IMR-90 (cell line): Measurements from ENCODE around the gene CACNB2. TPM values are rescaled to one million over a fixed set of nuclear protein-coding genes. Genes with fewer than 3 reads are reported as not detected.
A peak's percentile ranks its signal among the peaks of the same experiment; 100 is the strongest.

Experiments used
- ATAC-seq: fragments of 200-7000 bp; cut with Tn5 transposase; 2 replicates; pipeline ENCODE4 v1.9.1; 2020; ENCODE audit warnings: low read depth, mild to moderate bottlenecking, moderate library complexity
- BruUV-seq: library from RNA; stranded (reverse); fragments of 400-500 nt; replicated peaks from 2 replicates; lab custom pipeline; 2021; lab: Mats Ljungman, UMichigan
- CTCF ChIA-PET: fragments of 300-600 bp; formaldehyde crosslinking; extraction: SDS; loops from one replicate; lab custom pipeline; 2021; ENCODE audit warnings: antibody characterized with exemption; lab: Yijun Ruan, JAX
- POLR2A ChIA-PET: fragments of 300-600 bp; sonication (Branson Sonifier 250); formaldehyde crosslinking; loops from one replicate; lab custom pipeline; 2022; ENCODE audit warnings: antibody characterized with exemption; ENCODE audit not compliant: unreplicated experiment; lab: Charles Lee
- DNase-seq: peaks from one replicate; pipeline ENCODE4 v3.0.0; 2013
- H2AFZ ChIP-seq: replicated peaks from 2 replicates; pipeline ENCODE3; 2013; ENCODE audit warnings: low read length, mild to moderate bottlenecking; ENCODE audit not compliant: poor library complexity
- H2AK5ac ChIP-seq: 2 replicates; pipeline ENCODE4 v1.6.1; 2013; ENCODE audit warnings: low read depth, low read length, inconsistent platforms
- H2AK9ac ChIP-seq: replicated peaks from 2 replicates; pipeline ENCODE3; 2013; ENCODE audit warnings: mild to moderate bottlenecking, low read depth, low read length, moderate library complexity; ENCODE audit not compliant: poor library complexity
- H2BK120ac ChIP-seq: 2 replicates; pipeline ENCODE4 v1.6.1; 2013; ENCODE audit warnings: low read depth, low read length, inconsistent platforms
- H2BK15ac ChIP-seq: 3 replicates; pipeline ENCODE4 v1.6.1; 2013; ENCODE audit warnings: low read depth, low read length, inconsistent platforms
- H2BK20ac ChIP-seq: 2 replicates; pipeline ENCODE4 v1.6.1; 2013; ENCODE audit warnings: low read depth, mild to moderate bottlenecking, inconsistent platforms, low read length, moderate library complexity
- H2BK5ac ChIP-seq: 2 replicates; pipeline ENCODE4 v1.6.1; 2013; ENCODE audit warnings: mild to moderate bottlenecking, low read depth, low read length, inconsistent platforms; ENCODE audit not compliant: poor library complexity, severe bottlenecking
- H3K14ac ChIP-seq: replicated peaks from 2 replicates; pipeline ENCODE4 v1.6.1; 2013; ENCODE audit warnings: low read depth, low read length, inconsistent platforms
- H3K18ac ChIP-seq: 2 replicates; pipeline ENCODE4 v1.6.1; 2013; ENCODE audit warnings: low read depth, low read length, control low read depth
- H3K23ac ChIP-seq: 2 replicates; pipeline ENCODE4 v1.6.1; 2013; ENCODE audit warnings: low read depth, low read length, inconsistent platforms
- H3K27ac ChIP-seq: 2 replicates; pipeline ENCODE4 v1.5.1; 2013; ENCODE audit warnings: mild to moderate bottlenecking, control low read depth, low read length; ENCODE audit not compliant: insufficient read depth
- H3K27me3 ChIP-seq: 2 replicates; pipeline ENCODE4 v1.6.1; 2013; ENCODE audit warnings: low read length; ENCODE audit not compliant: control insufficient read depth, insufficient read depth
- H3K36me3 ChIP-seq: 2 replicates; pipeline ENCODE4 v1.6.1; 2013; ENCODE audit warnings: low read length, mixed read lengths; ENCODE audit not compliant: control insufficient read depth, insufficient read depth
- H3K4ac ChIP-seq: 2 replicates; pipeline ENCODE4 v1.6.1; 2013; ENCODE audit warnings: low read depth, low read length, inconsistent platforms
- H3K4me1 ChIP-seq: 2 replicates; pipeline ENCODE4 v1.6.1; 2013; ENCODE audit warnings: low read length, mixed read lengths; ENCODE audit not compliant: control insufficient read depth, insufficient read depth
- H3K4me2 ChIP-seq: 2 replicates; pipeline ENCODE4 v1.6.1; 2013; ENCODE audit warnings: low read depth, mild to moderate bottlenecking, control low read depth, low read length, moderate library complexity
- H3K4me3 ChIP-seq: 2 replicates; pipeline ENCODE4 v1.5.1; 2013; ENCODE audit warnings: low read depth, mild to moderate bottlenecking, control low read depth, low read length, moderate library complexity; ENCODE audit not compliant: insufficient read depth
- H3K56ac ChIP-seq: 2 replicates; pipeline ENCODE4 v1.6.1; 2013; ENCODE audit warnings: low read length, inconsistent platforms; ENCODE audit not compliant: insufficient read depth; ENCODE audit errors: extremely low read depth
- H3K79me1 ChIP-seq, 2 experiments: 2 replicates each; pipeline ENCODE4 v1.6.1; 2013; ENCODE audit warnings: low read length in 2 of 2, inconsistent platforms in 1 of 2, low read depth in 1 of 2
- H3K9ac ChIP-seq: 2 replicates; pipeline ENCODE4 v1.6.1; 2013; ENCODE audit warnings: low read depth, low read length, control low read depth
- H3K9me1 ChIP-seq: 2 replicates; pipeline ENCODE4 v1.6.1; 2013; ENCODE audit warnings: low read length, inconsistent platforms; ENCODE audit not compliant: insufficient read depth
- H3K9me3 ChIP-seq: 2 replicates; pipeline ENCODE4 v1.6.1; 2013; ENCODE audit warnings: low read length; ENCODE audit not compliant: control insufficient read depth, insufficient read depth
- H4K20me1 ChIP-seq: 2 replicates; pipeline ENCODE4 v1.6.1; 2013; ENCODE audit warnings: low read length, inconsistent platforms; ENCODE audit not compliant: insufficient read depth
- H4K5ac ChIP-seq: 2 replicates; pipeline ENCODE4 v1.6.1; 2013; ENCODE audit warnings: mild to moderate bottlenecking, low read depth, low read length, control low read depth
- H4K8ac ChIP-seq, 2 experiments: 2 replicates each; pipeline ENCODE4 v1.6.1; 2013; ENCODE audit warnings: low read depth in 2 of 2, low read length in 2 of 2, control low read depth in 1 of 2, inconsistent platforms in 1 of 2
- H4K91ac ChIP-seq: 2 replicates; pipeline ENCODE4 v1.6.1; 2013; ENCODE audit warnings: low read depth, low read length, inconsistent platforms; ENCODE audit not compliant: insufficient read depth
- BHLHE40 ChIP-seq: fragments of 150-350 bp; IDR thresholded peaks from 2 replicates; pipeline ENCODE4 v1.6.1; 2016; ENCODE audit warnings: mild to moderate bottlenecking, low read depth, low read length
- CEBPB ChIP-seq: IDR thresholded peaks from 2 replicates; pipeline ENCODE4 v1.6.1; 2012; ENCODE audit warnings: low read depth, low read length, improper control_type of control experiment
- CHD1 ChIP-seq: IDR thresholded peaks from 2 replicates; pipeline ENCODE4 v1.6.1; 2012; ENCODE audit warnings: low read depth, low read length, improper control_type of control experiment
- FOS ChIP-seq: fragments of 150-350 bp; IDR thresholded peaks from 2 replicates; pipeline ENCODE4 v1.6.1; 2016; ENCODE audit warnings: low read depth, low read length
- MAFK ChIP-seq: IDR thresholded peaks from 2 replicates; pipeline ENCODE4 v1.6.1; 2012; ENCODE audit warnings: low read depth, low read length, improper control_type of control experiment
- MAZ ChIP-seq: IDR thresholded peaks from 2 replicates; pipeline ENCODE4 v1.6.1; 2012; ENCODE audit warnings: low read depth, mild to moderate bottlenecking, low read length, improper control_type of control experiment, moderate library complexity, borderline replicate concordance
- MXI1 ChIP-seq: IDR thresholded peaks from 2 replicates; pipeline ENCODE4 v1.6.1; 2012; ENCODE audit warnings: low read depth, mild to moderate bottlenecking, low read length, moderate library complexity, borderline replicate concordance
- NFE2L2 ChIP-seq: fragments of 150-350 bp; IDR thresholded peaks from 2 replicates; pipeline ENCODE4 v1.6.1; 2016; ENCODE audit warnings: low read depth, mild to moderate bottlenecking, low read length
- POLR2A ChIP-seq: IDR thresholded peaks from 2 replicates; pipeline ENCODE4 v1.6.1; 2012; ENCODE audit warnings: mild to moderate bottlenecking, low read depth, low read length
- RAD21 ChIP-seq: IDR thresholded peaks from 2 replicates; pipeline ENCODE4 v1.6.1; 2012; ENCODE audit warnings: low read length, improper control_type of control experiment
- RCOR1 ChIP-seq: IDR thresholded peaks from 2 replicates; pipeline ENCODE4 v1.6.1; 2012; ENCODE audit warnings: mild to moderate bottlenecking, low read length, improper control_type of control experiment; ENCODE audit not compliant: insufficient replicate concordance
- SMC3 ChIP-seq: fragments of 150-350 bp; IDR thresholded peaks from 2 replicates; pipeline ENCODE4 v1.6.1; 2016; ENCODE audit warnings: low read depth, mild to moderate bottlenecking, antibody characterized with exemption, low read length, moderate library complexity
- WGBS, 2 experiments: methylation state at CpG; one replicate each; pipeline versions ENCODE4 v1.1.5 to v1.1.7; 2013; ENCODE audit warnings: missing lambda C conversion rate in 2 of 2; ENCODE audit not compliant: insufficient read length in 1 of 2; ENCODE audit errors: extremely low coverage in 2 of 2; 5-methylcytosine and 5-hydroxymethylcytosine counted together
- dilution Hi-C: fragments of 300-500 bp; cut with HindIII; formaldehyde crosslinking; loops from one replicate; pipeline ENCODE4 v1.14.3; 2018; ENCODE audit warnings: low sequenced_read_pairs; ENCODE audit not compliant: unreplicated experiment
- in situ Hi-C: fragments of 300-500 bp; cut with MboI; formaldehyde crosslinking; loops from 3 replicates; pipeline ENCODE4 v1.14.3; 2019; ENCODE audit warnings: low sequenced_read_pairs, inconsistent platforms, mixed read lengths
- intact Hi-C: fragments of 100-400 bp; cut with micrococcal nuclease; formaldehyde crosslinking; loops from 2 replicates; pipeline ENCODE4 v1.10.0; 2022
- polyA plus RNA-seq, 3 experiments: library from polyadenylated mRNA; depleted of rRNA; stranded (reverse); fragments of >200 nt; gene quantifications; 2 replicates each; pipeline ENCODE4 v1.2.3, GENCODE V29; 2012; ENCODE audit warnings: low replicate concordance in 1 of 3
- total RNA-seq: library from RNA; depleted of rRNA; stranded (reverse); fragments of >200 nt; gene quantifications from 2 replicates; pipeline ENCODE4 v1.2.3, GENCODE V29; 2012
- TF ChIP-seq, protein P1 (sequence below): conservative IDR thresholded peaks from 2 replicates; pipeline ENCODE4 v1.5.1; 2012; ENCODE audit warnings: mild to moderate bottlenecking, low read depth, low read length, improper control_type of control experiment
- TF ChIP-seq, protein P2 (sequence below): fragments of 150-350 bp; IDR thresholded peaks from 2 replicates; pipeline ENCODE4 v1.6.1; 2017; ENCODE audit warnings: mild to moderate bottlenecking, antibody characterized with exemption, low read length, low read depth
- TF ChIP-seq, protein P3 (sequence below): fragments of 150-350 bp; IDR thresholded peaks from 2 replicates; pipeline ENCODE4 v1.6.1; 2016; ENCODE audit warnings: low read depth, mild to moderate bottlenecking, low read length, moderate library complexity, borderline replicate concordance

Gene CACNB2
- total and polyA plus RNA-seq, 2 of the 4 experiments (the other 2 are of a cell fraction): 0.36 TPM

DNA sequence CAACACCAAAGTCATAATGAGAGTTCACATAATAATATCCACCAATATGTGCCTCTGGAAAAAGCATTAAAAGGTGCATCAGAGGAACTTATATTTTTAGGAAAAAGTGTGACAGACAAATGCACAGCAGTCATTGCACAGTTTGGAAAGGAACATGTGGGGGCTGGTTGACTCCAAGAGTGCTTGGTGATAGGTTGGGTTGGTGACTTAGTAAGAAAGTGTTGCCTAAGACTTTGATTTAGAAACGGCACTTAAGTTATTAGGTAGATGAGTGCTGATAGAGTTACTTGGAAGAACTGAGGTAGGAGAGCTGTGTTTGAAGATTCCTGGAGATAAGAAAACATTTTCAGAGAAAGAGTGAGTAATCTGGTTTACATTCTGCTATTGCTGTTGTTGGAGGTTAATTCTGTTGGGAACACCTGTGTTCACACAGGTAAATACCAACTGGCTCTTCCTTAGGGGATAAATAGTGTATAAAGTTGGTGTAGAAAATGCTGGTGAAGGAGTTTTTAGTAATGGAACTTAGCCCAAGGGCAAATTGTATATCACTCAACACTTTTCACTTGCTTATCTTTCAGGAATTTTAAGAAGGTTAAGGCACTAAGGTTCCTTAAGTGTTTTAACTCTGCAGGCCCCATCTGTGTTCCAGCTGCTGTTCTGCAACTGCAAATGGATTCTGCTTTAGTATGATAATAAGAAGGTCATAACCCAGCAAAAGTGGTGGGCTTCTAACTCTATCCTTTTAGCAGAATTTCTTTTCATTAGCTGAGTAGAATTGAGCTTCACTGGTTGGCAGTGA is 315.1 kb downstream of the CACNB2 start:
- ChIA-PET POLR2A (no interaction called here), CTCF (no interaction called here)
- in situ Hi-C loops: no loop called here
- peak; percentile 19 for DNase-seq
- no peaks in the 10 kb centered on the region for H3K27me3 ChIP-seq
- no peak overlapping the region for H3K4me2 ChIP-seq
- H2AK5ac ChIP-seq: no peak overlapping the region
- H4K20me1 ChIP-seq: no peaks in the 10 kb centered on the region
- H2AFZ ChIP-seq: no peak overlapping the region
- peak; percentile 35; the same call in 1 of the 2 replicates for ATAC-seq
- H3K14ac ChIP-seq: no peak overlapping the region
- no peak overlapping the region for H3K4me3 ChIP-seq
- peaks cover 2% of the 10 kb centered on the region; the same call in 1 of the 2 replicates for H3K4me1 ChIP-seq
- H4K8ac ChIP-seq: no peak overlapping the region
- H2BK5ac ChIP-seq: no peak overlapping the region
- no peak overlapping the region for H2AK9ac ChIP-seq
- H3K18ac ChIP-seq: peak overlapping the region; percentile 69; the same call in 1 of the 2 replicates
- no peaks in the 10 kb centered on the region for H3K9me3 ChIP-seq
- no peak overlapping the region for H3K23ac ChIP-seq
- H3K36me3 ChIP-seq: no peaks in the 10 kb centered on the region
- no peak overlapping the region for H3K9ac ChIP-seq
- peak overlapping the region; percentile 13; the same call in 1 of the 2 replicates for H3K27ac ChIP-seq
- H2BK20ac ChIP-seq: no peak overlapping the region
- H2BK120ac ChIP-seq: no peak overlapping the region
- H3K56ac ChIP-seq: no peak overlapping the region
- H3K9me1 ChIP-seq: no peaks in the 10 kb centered on the region
- intact Hi-C loops: no loop called here
- no peaks in the 10 kb centered on the region for H3K79me1 ChIP-seq
- WGBS, 2 experiments: 38% methylated on average over 1 of the region's 1 CpG; no CpG with 5 or more reads in 1 of the 2 experiments
- dilution Hi-C loops: no loop called here
- BruUV-seq: no TSS peak
- H4K5ac ChIP-seq: peak overlapping the region; percentile 51; the same call in 1 of the 2 replicates
- no peak overlapping the region for H3K4ac ChIP-seq
- H4K91ac ChIP-seq: no peak overlapping the region
- no peak overlapping the region for H2BK15ac ChIP-seq
- TF ChIP-seq RCOR1 (no peak), MXI1 (no peak), CEBPB (no peak), CHD1 (no peak), BHLHE40 (no peak), RAD21 (no peak), MAZ (no peak), FOS (no peak), MAFK (no peak), SMC3 (no peak), POLR2A (no peak), NFE2L2 (no peak)
- TF ChIP-seq, protein P1, sequence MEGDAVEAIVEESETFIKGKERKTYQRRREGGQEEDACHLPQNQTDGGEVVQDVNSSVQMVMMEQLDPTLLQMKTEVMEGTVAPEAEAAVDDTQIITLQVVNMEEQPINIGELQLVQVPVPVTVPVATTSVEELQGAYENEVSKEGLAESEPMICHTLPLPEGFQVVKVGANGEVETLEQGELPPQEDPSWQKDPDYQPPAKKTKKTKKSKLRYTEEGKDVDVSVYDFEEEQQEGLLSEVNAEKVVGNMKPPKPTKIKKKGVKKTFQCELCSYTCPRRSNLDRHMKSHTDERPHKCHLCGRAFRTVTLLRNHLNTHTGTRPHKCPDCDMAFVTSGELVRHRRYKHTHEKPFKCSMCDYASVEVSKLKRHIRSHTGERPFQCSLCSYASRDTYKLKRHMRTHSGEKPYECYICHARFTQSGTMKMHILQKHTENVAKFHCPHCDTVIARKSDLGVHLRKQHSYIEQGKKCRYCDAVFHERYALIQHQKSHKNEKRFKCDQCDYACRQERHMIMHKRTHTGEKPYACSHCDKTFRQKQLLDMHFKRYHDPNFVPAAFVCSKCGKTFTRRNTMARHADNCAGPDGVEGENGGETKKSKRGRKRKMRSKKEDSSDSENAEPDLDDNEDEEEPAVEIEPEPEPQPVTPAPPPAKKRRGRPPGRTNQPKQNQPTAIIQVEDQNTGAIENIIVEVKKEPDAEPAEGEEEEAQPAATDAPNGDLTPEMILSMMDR: no peak
- TF ChIP-seq, protein P2, sequence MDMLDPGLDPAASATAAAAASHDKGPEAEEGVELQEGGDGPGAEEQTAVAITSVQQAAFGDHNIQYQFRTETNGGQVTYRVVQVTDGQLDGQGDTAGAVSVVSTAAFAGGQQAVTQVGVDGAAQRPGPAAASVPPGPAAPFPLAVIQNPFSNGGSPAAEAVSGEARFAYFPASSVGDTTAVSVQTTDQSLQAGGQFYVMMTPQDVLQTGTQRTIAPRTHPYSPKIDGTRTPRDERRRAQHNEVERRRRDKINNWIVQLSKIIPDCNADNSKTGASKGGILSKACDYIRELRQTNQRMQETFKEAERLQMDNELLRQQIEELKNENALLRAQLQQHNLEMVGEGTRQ: no peak
- TF ChIP-seq, protein P3, sequence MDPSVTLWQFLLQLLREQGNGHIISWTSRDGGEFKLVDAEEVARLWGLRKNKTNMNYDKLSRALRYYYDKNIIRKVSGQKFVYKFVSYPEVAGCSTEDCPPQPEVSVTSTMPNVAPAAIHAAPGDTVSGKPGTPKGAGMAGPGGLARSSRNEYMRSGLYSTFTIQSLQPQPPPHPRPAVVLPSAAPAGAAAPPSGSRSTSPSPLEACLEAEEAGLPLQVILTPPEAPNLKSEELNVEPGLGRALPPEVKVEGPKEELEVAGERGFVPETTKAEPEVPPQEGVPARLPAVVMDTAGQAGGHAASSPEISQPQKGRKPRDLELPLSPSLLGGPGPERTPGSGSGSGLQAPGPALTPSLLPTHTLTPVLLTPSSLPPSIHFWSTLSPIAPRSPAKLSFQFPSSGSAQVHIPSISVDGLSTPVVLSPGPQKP: no peak
